ENCODE data around the gene DDR1.

GRCh38 chr6:30928677-30929076 is 44.4 kb downstream of the DDR1 start:
- TF ChIP-seq CTCF (IDR thresholded peaks at IDR 0.05; ENCODE audit: low read depth, low read length): no peak
- TF ChIP-seq POLR2A (IDR thresholded peaks at IDR 0.05; ENCODE audit: extremely low read depth, insufficient read length): no peak
- no peak for TF ChIP-seq MAX (IDR thresholded peaks at IDR 0.05; ENCODE audit: low read depth, low read length)
- TF ChIP-seq MYC (IDR thresholded peaks at IDR 0.05; ENCODE audit: low read depth, low read length): no peak

Data from NB4 (cell line).